PFSK-1 (cell line): ENCODE measurements around the gene RPH3AL.

Source experiments
- FOXP2 ChIP-seq: optimal IDR thresholded peaks from 2 replicates; pipeline ENCODE3; 2011; ENCODE audit warnings: borderline replicate concordance, control low read depth, inconsistent platforms; ENCODE audit not compliant: insufficient read depth; ENCODE audit errors: extremely low read length, extremely low read depth
- POLR2AphosphoS5 ChIP-seq: IDR thresholded peaks from 2 replicates; pipeline ENCODE4 v1.6.1; 2012; ENCODE audit warnings: low read depth, mild to moderate bottlenecking, control low read depth, low read length, moderate library complexity
- SIN3A ChIP-seq: IDR thresholded peaks from 2 replicates; pipeline ENCODE4 v1.6.1; 2012; ENCODE audit warnings: mild to moderate bottlenecking, low read length, moderate library complexity, borderline replicate concordance; ENCODE audit not compliant: insufficient read depth
- TAF1 ChIP-seq: IDR thresholded peaks from 2 replicates; pipeline ENCODE4 v1.6.1; 2012; ENCODE audit warnings: low read length, control low read depth, borderline replicate concordance; ENCODE audit not compliant: insufficient read depth
- TF ChIP-seq, protein P1 (sequence below), 2 experiments: IDR thresholded peaks; 2 replicates each; pipeline versions ENCODE4 v1.6.1 to v1.8.0; 2011 to 2012; ENCODE audit warnings: low read depth in 2 of 2, low read length in 2 of 2, control low read depth in 1 of 2, inconsistent platforms in 1 of 2, mild to moderate bottlenecking in 1 of 2, moderate library complexity in 1 of 2; ENCODE audit not compliant: insufficient read depth in 1 of 2

DNA sequence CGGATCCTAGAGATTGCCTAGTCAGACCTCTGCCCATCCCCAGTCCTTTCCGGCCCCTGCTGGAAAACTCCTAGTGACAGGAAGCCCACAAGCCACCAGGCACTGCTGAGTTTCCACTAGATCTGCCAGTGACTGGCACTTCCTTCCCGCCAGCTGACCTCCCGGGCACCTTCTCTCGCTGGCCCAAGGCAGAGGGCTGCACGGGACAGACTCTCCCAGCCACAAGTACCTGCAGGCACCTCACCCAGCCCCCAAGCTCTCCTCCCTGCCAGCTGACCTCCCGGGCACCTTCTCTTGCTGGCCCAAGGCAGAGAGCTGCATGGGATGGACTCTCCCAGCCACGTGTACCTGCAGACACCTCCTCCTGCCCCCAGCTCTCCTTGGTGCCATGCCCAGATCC, 104.8 kb downstream of the RPH3AL start:
- TF ChIP-seq SIN3A, result no peak
- TF ChIP-seq, protein P1, sequence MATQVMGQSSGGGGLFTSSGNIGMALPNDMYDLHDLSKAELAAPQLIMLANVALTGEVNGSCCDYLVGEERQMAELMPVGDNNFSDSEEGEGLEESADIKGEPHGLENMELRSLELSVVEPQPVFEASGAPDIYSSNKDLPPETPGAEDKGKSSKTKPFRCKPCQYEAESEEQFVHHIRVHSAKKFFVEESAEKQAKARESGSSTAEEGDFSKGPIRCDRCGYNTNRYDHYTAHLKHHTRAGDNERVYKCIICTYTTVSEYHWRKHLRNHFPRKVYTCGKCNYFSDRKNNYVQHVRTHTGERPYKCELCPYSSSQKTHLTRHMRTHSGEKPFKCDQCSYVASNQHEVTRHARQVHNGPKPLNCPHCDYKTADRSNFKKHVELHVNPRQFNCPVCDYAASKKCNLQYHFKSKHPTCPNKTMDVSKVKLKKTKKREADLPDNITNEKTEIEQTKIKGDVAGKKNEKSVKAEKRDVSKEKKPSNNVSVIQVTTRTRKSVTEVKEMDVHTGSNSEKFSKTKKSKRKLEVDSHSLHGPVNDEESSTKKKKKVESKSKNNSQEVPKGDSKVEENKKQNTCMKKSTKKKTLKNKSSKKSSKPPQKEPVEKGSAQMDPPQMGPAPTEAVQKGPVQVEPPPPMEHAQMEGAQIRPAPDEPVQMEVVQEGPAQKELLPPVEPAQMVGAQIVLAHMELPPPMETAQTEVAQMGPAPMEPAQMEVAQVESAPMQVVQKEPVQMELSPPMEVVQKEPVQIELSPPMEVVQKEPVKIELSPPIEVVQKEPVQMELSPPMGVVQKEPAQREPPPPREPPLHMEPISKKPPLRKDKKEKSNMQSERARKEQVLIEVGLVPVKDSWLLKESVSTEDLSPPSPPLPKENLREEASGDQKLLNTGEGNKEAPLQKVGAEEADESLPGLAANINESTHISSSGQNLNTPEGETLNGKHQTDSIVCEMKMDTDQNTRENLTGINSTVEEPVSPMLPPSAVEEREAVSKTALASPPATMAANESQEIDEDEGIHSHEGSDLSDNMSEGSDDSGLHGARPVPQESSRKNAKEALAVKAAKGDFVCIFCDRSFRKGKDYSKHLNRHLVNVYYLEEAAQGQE (IDR thresholded peaks at IDR 0.05; ENCODE audit: insufficient read depth in 1 of 2, low read depth in 2 of 2, low read length in 2 of 2), result no peak
- no peak for TF ChIP-seq POLR2AphosphoS5
- TF ChIP-seq TAF1, result no peak
- no peak for TF ChIP-seq FOXP2
